Central memory CD8-positive, alpha-beta T cell (primary cell): ENCODE measurements around the gene CPM.
"Not testable (repeated sequence)": the region's sequence is repeated elsewhere in the genome, so short reads cannot be mapped to it uniquely, and the experiment has no call there.

Experiments used
- ATAC-seq: fragments of 150-1000 bp; cut with Tn5 transposase; replicated peaks from 2 replicates; pipeline ENCODE4 v1.10.0; 2022; ENCODE audit warnings: mild to moderate bottlenecking, moderate FRiP score, moderate number of reproducible peaks; ENCODE audit not compliant: poor library complexity, severe bottlenecking; ENCODE audit errors: extremely low read depth
- DNase-seq, 2 donors: peaks; one replicate each; pipeline ENCODE4 v3.0.0; 2021; ENCODE audit warnings: low spot score in 2 of 2
- H3K27ac Mint-ChIP-seq: one replicate; pipeline ENCODE4 v1.8.0; 2022; ENCODE audit warnings: low read depth, mild to moderate bottlenecking, moderate library complexity, mixed read lengths
- H3K27me3 Mint-ChIP-seq: one replicate; pipeline ENCODE4 v1.8.0; 2022; ENCODE audit warnings: mixed read lengths
- H3K36me3 Mint-ChIP-seq: one replicate; pipeline ENCODE4 v1.8.0; 2022; ENCODE audit warnings: mild to moderate bottlenecking, moderate library complexity, mixed read lengths; ENCODE audit not compliant: insufficient read depth
- H3K4me1 Mint-ChIP-seq: one replicate; pipeline ENCODE4 v1.8.0; 2022; ENCODE audit warnings: mixed read lengths
- H3K4me3 Mint-ChIP-seq: one replicate; pipeline ENCODE4 v1.8.0; 2022; ENCODE audit warnings: mild to moderate bottlenecking, moderate library complexity, mixed read lengths
- H3K9me3 Mint-ChIP-seq: one replicate; pipeline ENCODE4 v1.8.0; 2022; ENCODE audit warnings: mixed read lengths

The CPM gene

DNA sequence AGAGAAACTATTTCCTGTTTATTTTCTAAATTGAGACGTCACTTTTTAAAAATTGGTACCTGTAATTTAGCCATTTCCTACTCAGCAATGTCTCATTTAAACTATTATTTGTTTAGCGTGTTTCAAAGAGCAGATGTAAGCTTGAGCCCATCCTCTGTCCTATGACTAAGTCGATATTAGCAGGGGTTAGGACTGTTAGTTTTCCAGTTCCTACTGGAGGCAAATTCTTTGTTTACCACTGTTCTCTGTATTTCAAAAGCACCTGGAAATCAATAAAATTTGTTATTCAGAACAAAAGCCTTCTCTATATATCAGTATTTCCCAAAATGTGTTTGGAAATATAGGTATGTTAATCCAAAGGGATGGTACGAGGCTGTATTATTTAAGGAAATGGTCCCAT is 82.6 kb downstream of the CPM start:
- Mint-ChIP-seq H3K36me3 (peaks cover 6% of the 10 kb centered on the region), H3K4me1 (no peaks in the 10 kb centered on the region), H3K4me3 (no peak overlapping the region), H3K27ac (no peak overlapping the region), H3K9me3 (no peaks in the 10 kb centered on the region), H3K27me3 (no peaks in the 10 kb centered on the region)
- ATAC-seq (no peak), DNase-seq (no peak)

DNA sequence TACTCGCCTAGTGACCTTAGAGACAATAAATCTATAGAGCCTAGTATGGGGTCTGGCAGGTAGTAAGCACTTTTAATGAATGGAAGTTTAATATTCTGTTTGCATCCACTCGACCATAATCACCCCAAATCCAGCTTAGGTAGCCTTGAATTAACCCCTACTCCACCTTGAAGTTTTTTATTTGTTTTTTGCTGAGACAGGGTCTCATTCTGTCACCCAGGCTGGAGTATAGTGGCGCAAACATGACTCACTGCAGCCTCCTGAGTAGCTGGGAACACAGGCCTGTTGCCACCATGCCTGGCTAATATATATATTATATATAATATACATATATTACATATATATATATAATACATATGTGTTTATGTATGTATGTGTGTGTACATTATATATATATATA is 86.2 kb downstream of the CPM start:
- H3K4me3 Mint-ChIP-seq: no peak overlapping the region
- no peaks in the 10 kb centered on the region for H3K9me3 Mint-ChIP-seq
- DNase-seq (no peak), ATAC-seq (no peak)
- H3K4me1 Mint-ChIP-seq: peaks cover 7% of the 10 kb centered on the region
- no peak overlapping the region for H3K27ac Mint-ChIP-seq
- no peaks in the 10 kb centered on the region for H3K27me3 Mint-ChIP-seq
- peaks cover 13% of the 10 kb centered on the region for H3K36me3 Mint-ChIP-seq

DNA sequence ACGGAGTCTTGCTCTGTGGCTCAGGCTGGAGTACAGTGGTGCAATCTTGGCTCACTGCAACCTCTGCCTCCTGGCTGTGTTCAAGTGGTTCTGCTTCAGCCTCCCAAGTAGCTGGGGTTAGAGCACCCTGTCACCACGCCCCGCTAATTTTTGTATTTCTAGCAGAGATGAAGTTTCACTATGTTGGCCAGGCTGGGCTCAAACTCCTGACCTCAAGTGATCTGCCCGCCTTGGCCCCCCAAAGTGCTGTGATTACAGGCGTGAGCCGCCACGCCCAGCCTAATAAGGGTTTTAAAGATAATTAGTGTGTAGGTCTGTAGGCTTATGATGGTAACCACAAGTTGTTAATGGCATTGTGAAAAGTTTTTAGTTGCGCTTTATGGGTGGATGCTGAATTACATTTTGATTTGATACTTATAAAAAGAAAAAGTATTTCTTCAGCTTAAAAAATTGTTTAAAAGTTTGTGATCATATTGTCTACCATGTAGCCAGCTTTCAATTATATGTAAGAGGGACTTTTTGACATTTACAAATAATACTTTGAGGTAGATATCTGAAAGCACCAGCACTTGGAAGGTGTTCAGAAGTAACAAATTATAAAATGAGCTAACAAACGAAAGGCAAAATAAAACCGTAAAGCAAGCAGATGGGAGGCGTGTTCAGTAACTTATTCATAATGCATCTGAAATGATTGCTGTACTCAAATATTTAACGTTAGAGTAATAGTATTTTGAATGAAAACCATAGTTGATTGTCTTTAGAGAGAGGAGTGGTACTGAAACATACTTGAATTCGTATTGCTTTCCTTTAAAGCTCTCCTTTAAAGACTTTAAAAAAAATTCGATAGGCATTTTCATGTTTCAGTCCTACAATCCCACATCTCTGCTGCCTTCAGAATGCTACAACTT is 87.9 kb downstream of the CPM start:
- H3K9me3 Mint-ChIP-seq: no peaks in the 10 kb centered on the region
- no peaks in the 10 kb centered on the region for H3K27me3 Mint-ChIP-seq
- no peak for ATAC-seq
- peaks cover 7% of the 10 kb centered on the region for H3K4me1 Mint-ChIP-seq
- no peak for DNase-seq
- peaks cover 24% of the 10 kb centered on the region for H3K36me3 Mint-ChIP-seq
- no peak overlapping the region for H3K4me3 Mint-ChIP-seq
- no peak overlapping the region for H3K27ac Mint-ChIP-seq

DNA sequence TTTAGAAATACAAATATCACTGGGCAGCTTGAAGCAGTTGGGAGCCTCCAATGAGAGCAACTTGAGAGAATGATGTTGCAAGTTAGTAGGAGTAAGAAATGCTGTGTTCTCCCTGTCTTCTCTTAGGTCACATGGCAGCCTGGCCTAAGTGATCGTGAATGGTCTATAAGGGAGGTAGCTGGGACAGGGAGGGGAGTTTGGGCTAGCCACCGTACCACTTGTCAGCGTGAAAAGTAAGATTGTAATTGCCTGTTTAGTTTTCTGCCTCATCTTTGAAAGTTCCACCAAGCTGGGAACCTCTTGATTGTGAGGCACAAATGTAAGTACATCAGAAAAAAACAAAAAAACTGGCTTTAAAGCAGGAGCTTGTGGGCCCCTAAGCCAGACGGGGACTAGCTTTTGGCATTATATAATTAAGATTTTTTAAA is 88.6 kb downstream of the CPM start:
- Mint-ChIP-seq H3K4me1 (peaks cover 7% of the 10 kb centered on the region), H3K4me3 (no peak overlapping the region), H3K36me3 (peaks cover 30% of the 10 kb centered on the region), H3K27ac (peak overlapping the region; percentile 17), H3K27me3 (no peaks in the 10 kb centered on the region), H3K9me3 (no peaks in the 10 kb centered on the region)
- no peak for ATAC-seq
- DNase-seq: no peak

DNA sequence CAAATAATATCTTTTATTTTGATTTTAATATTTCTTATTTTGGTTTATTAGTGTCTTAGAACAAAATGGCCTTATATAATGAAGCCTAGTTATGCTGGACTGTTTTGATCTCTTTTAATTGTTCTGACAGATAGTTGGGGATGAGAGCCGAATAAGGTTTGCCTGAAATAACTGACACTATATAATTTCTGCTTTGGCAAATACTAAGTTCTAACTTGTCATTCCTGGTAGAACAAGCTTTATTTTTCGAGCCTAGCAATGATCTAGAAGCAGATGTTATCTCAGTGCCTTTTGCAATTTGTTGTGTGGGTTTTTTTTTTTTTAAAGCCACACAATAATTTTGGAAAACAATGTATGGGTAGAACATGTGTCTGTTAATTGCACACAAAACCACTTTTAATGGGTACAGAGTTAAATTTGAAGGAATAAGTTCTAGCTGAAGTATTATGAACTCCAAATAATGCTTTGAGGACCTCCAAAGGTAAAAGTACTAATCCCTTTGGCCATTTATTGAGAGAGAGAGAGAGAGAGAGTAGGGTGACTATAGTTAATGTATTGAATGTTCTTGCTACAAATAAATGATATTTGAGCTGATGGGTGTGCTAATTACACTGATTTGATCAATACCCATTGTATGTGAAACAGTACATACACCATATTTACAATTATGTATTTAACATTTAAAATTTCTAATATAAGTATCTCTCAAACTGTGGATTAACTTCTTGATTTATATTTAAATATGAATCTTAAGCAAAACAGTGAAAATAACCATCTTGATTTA is 90.0 kb downstream of the CPM start:
- Mint-ChIP-seq H3K27me3 (no peaks in the 10 kb centered on the region), H3K9me3 (no peaks in the 10 kb centered on the region), H3K4me3 (no peak overlapping the region), H3K36me3 (peaks cover 40% of the 10 kb centered on the region), H3K27ac (no peak overlapping the region), H3K4me1 (peaks cover 7% of the 10 kb centered on the region)
- no peak for ATAC-seq
- no peak for DNase-seq

DNA sequence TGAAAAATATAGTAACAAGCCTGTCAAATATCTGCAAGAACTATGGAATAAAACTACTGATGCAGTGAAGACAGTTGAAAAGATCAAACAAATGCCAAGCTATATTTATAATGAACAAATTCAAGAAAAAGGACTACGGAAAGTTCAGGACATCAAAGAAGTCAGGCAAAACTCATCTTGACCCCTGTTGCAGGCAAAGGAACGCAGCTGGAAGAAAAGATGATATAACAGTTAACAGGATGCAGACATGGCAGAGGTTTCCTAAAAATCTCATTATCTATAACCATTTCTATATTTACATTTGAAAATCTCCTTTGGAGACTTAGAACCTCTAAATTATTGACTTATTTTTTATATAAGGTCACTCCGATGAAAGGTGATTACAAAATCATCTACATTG is 90.8 kb downstream of the CPM start:
- ATAC-seq (no peak), DNase-seq (no peak)
- Mint-ChIP-seq H3K27me3 (no peaks in the 10 kb centered on the region), H3K27ac (no peak overlapping the region), H3K9me3 (no peaks in the 10 kb centered on the region), H3K4me1 (peaks cover 7% of the 10 kb centered on the region), H3K36me3 (peaks cover 45% of the 10 kb centered on the region), H3K4me3 (no peak overlapping the region)

DNA sequence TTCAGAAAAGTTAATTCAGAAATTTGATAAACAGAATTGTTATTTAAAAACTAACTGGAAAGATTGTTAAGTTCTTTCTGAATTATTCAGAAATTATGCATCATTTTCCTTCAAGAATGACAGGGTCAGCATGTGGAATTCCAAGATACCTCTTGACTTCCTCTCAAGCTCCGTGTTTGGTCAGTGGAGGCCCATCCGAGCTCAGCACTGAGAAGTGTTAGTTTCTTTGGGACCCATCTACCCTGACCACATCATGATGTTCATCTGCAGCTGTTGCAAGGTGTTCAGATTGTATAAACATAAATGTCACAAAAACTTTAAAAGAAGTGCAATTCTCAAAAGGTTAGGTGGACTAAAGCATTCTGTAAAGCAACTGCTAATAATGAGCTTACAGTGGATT is 91.3 kb downstream of the CPM start:
- Mint-ChIP-seq H3K4me3 (no peak overlapping the region), H3K36me3 (peaks cover 47% of the 10 kb centered on the region), H3K27ac (no peak overlapping the region), H3K9me3 (no peaks in the 10 kb centered on the region), H3K27me3 (no peaks in the 10 kb centered on the region), H3K4me1 (peaks cover 7% of the 10 kb centered on the region)
- DNase-seq (no peak), ATAC-seq (no peak)

DNA sequence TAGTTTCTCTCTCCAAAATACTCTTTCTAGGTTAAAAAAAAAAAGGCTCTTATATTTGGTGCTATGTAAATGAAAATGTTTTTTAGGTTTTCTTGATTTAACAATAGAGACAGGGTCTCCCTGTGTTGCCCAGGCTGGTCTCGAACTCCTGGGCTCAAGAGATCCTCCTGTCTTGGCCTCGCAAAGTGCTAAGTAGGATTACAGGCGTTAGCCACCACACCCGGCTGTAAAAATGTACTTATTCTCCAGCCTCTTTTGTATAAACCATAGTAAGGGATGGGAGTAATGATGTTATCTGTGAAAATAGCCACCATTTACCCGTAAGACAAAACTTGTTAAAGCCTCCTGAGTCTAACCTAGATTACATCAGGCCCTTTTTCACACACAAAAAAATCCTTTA is 91.8 kb downstream of the CPM start:
- not testable (repeated sequence) for H3K4me1 Mint-ChIP-seq

DNA sequence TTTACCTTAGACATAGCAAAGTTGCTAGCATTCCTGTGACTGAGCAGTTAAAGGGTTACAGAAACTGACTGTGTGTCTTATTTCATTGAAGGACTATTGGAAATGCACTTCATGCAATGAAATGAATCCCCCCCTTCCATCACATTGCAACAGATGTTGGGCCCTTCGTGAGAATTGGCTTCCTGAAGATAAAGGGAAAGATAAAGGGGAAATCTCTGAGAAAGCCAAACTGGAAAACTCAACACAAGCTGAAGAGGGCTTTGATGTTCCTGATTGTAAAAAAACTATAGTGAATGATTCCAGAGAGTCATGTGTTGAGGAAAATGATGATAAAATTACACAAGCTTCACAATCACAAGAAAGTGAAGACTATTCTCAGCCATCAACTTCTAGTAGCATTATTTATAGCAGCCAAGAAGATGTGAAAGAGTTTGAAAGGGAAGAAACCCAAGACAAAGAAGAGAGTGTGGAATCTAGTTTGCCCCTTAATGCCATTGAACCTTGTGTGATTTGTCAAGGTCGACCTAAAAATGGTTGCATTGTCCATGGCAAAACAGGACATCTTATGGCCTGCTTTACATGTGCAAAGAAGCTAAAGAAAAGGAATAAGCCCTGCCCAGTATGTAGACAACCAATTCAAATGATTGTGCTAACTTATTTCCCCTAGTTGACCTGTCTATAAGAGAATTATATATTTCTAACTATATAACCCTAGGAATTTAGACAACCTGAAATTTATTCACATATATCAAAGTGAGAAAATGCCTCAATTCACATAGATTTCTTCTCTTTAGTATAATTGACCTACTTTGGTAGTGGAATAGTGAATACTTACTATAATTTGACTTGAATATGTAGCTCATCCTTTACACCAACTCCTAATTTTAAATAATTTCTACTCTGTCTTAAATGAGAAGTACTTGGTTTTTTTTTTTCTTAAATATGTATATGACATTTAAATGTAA is 93.5 kb downstream of the CPM start:
- peak overlapping the region; percentile 10 for H3K27ac Mint-ChIP-seq
- no peaks in the 10 kb centered on the region for H3K27me3 Mint-ChIP-seq
- ATAC-seq (no peak), DNase-seq (no peak)
- H3K4me3 Mint-ChIP-seq: no peak overlapping the region
- H3K9me3 Mint-ChIP-seq: no peaks in the 10 kb centered on the region
- peaks cover 49% of the 10 kb centered on the region for H3K36me3 Mint-ChIP-seq
- H3K4me1 Mint-ChIP-seq: peaks cover 14% of the 10 kb centered on the region

More for the DNA sequence above, 91.8 kb downstream of the CPM start:
- not testable (repeated sequence) for H3K9me3 Mint-ChIP-seq, H3K27ac Mint-ChIP-seq, H3K27me3 Mint-ChIP-seq, ATAC-seq, H3K4me3 Mint-ChIP-seq, DNase-seq
- peaks cover 48% of the 10 kb centered on the region for H3K36me3 Mint-ChIP-seq

DNA sequence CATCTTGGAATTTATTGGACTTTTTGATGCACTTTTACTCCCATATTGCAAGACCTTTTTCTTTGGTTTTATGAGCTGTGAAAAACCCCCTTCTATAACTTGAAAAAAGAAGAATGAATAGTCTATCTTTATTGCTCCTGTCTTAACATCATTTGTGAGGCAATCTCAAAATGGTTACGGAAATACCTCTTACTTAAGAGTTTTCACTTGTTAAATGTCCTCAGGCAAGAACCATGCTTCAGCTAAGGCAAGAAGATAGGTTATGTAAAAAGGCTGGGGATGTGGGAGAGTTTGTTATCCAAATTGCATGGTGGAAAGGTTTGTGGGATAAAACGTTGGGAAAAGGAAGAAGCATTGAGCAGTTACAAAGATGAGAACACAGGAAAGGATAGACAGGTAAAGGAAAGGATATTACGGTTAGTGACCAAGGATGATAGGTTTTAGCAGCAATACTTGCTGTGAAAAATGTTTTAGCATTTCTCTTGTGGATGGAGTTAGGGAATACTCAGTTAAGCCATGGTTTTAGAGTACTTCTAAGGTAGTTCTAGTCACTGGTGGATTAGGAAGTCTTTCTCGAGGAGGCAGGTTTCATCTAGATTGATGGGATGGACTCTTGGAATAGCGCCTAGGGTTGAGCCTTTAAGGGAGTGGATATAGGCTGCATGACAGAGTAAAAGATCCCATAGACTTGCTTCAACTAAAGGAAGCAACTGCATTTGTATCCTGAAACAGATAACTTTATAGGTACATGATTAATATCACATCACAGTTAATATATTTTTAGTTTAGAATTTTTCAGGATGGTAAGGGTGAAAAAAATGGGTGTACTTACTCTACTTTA is 94.7 kb downstream of the CPM start:
- DNase-seq: no peak
- Mint-ChIP-seq H3K27ac (peak overlapping the region; percentile 10), H3K27me3 (no peaks in the 10 kb centered on the region), H3K36me3 (peaks cover 57% of the 10 kb centered on the region), H3K9me3 (no peaks in the 10 kb centered on the region), H3K4me3 (no peak overlapping the region), H3K4me1 (peaks cover 8% of the 10 kb centered on the region)
- ATAC-seq: no peak

DNA sequence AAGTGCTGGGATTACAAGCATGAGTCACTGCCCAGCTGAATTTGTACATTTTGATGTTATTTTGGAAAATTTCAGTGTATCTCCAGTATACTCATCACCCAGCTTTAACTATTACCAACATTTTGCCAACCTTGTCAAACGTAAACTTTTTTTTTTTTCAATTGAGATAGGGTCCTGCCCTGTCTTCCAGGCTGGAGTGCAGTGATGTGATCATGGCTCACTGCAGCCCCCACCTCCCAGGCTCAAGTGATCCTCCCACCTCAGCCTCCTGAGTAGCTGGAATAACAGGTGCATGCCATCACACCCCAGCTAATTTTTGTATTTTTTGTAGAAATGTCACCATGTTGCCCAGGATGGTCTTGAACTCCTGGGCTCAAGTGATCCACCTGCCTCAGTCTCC is 95.8 kb downstream of the CPM start:
- Mint-ChIP-seq H3K36me3 (peaks cover 59% of the 10 kb centered on the region), H3K4me1 (peaks cover 7% of the 10 kb centered on the region), H3K9me3 (no peaks in the 10 kb centered on the region), H3K27me3 (no peaks in the 10 kb centered on the region), H3K27ac (no peak overlapping the region), H3K4me3 (no peak overlapping the region)
- ATAC-seq (no peak), DNase-seq (no peak)
